AG20443 (cell line): ENCODE measurements around the gene ULK4.
"Not testable (repeated sequence)": the region's sequence is repeated elsewhere in the genome, so short reads cannot be mapped to it uniquely, and the experiment has no call there.

Experiments
- DNase-seq: peaks from one replicate; pipeline ENCODE4 v3.0.0; 2012; ENCODE audit warnings: low spot score, mixed read lengths

The ULK4 gene

DNA sequence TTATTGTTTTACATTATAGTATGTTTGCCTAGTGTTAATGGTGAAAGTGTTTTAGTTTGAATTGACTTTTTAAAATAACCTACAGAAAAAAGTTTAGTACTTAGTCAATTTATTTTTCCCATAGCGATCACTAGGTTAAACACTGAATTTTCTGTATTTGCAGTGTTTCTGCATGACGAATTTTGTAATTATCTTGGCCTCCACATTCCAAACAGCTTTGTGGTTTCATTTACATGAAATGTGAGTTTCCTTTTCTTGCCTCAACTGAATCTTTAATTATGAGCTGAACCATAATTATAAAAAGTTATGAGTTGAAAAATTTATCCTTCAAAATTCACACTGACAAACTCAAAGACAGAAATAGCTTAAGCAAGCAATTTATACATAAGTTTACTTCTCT is 527.1 kb downstream of the ULK4 start:
- DNase-seq, result peak; percentile 16

GRCh38 chr3:41431386-41431785 is 530.5 kb downstream of the ULK4 start:
- no peak for DNase-seq

DNA sequence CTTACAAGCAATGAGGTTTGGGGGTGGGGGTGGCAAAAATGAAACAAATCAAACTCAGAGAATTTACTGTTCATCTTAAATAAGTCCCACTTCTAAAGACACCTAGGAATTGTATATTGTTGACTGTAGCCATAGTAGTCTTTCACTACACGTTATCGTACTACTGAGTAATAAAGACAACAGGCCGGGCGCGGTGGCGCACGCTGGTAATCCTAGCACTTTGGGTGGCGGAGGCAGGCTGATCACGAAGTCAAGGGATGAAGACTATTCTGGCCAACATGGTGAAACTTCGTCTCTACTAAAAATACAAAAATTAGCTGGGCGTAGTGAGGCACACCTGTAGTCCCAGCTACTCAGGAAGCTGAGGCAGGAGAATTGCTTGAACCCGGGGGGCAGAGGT is 531.0 kb downstream of the ULK4 start:
- DNase-seq, result no peak

GRCh38 chr3:41430391-41430790 is 531.5 kb downstream of the ULK4 start:
- no peak for DNase-seq

DNA sequence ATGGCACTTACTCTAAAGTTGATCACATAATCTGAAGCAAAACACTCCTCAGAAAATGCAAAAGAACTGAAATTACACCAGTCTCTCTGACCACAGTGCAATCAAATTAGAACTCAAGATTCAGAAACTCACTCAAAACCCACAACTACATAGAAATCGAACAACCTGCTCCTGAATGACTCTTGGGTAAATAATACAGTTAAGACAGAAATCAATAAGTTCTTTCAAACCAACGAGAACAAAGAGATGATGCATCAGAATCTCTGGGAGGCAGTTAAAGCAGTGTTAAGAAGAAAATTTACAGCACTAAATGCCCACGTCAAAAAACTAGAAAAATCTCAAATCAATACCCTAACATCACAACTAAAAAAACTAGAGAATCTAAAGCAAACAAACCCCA is 535.4 kb downstream of the ULK4 start:
- DNase-seq, result no peak

DNA sequence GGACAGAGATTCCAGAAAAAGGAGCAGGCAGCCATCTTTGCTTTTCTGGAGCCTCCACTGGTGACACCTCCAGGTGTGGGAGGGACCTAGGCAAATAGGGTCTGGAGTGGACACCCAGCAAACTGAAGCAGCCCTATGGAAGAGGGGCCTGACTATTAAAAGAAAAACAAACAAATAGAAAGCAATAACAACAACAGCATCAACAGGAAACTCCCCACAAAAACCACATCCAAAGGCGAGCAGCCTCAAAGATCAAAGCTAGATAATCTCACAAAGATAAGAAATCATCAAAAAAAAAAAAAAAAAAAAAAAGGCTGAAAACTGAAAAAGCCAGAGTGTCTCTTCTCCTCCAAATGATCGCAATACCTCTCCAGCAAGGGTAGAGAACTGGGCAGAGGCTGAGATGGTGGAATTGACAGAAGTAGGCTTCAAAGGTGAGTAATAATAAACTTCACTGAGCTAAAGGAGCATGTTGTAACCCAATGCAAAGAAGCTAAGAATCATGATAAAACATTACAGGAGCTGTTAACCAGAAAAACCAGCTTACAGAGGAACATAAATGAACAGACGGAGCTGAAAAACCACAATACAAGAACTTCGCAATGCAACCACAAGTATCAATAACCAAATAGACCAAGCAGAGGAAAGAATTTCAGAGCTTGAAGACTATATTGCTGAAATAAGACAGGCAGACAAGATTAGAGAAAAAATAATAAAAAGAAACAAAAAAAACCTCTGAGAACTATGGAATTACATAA is 537.2 kb downstream of the ULK4 start:
- no peak for DNase-seq

- no peak for DNase-seq
Measured at GRCh38 chr3:41419809-41420208, 542.1 kb downstream of the ULK4 start.

DNA sequence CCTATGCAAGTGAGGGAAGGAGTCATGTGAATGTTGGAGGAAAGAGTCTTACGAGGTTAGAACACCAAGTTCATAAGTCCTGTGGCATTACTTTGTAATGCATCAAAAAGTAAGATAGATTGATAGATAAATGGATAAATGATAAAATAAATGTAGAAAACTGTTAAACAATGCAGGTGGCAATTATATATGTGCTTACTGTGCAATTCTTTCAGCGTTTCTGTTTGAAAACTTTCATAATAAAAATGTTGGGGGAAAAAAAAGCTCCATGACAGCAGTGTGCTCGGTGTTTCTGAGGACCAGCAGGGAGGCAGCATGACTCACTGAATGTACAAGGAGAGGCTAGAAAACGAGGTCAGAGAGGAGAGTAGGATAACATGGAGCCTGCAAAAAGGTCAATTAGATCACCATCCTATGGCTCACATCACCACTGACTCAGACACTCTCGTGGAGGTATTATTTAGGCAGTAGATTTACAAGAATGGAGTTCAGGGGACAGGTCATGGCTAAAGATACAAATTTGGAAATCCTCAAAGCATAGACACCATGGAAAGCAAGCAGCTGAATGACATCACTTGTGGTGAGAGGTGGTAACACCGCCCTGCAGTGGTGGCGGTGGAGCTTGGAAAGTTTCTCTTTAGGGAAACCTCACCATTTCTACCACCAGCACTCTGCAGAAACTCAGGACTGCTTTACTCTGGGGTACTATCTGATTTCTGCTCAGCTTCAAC is 542.8 kb downstream of the ULK4 start:
- peak; percentile 47 for DNase-seq

DNA sequence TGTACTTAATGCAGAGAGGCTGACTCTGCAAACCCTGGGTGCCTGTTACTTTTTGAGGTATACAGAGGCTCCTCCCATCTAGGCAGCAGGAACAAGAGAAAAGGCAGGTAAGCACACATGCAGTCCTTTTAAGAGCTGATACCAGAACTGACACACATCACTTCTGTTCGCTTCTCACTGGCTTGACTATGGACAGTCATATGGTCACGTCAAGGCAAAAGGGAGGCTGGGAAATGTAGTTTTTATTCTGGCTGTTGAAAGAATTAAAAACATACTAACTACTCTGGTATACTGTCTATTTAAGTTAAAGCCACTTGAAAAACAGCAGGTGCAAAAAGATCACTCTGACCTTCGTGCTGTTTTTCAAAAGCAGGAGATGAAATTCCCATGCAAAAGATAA is 544.3 kb downstream of the ULK4 start:
- no peak for DNase-seq

DNA sequence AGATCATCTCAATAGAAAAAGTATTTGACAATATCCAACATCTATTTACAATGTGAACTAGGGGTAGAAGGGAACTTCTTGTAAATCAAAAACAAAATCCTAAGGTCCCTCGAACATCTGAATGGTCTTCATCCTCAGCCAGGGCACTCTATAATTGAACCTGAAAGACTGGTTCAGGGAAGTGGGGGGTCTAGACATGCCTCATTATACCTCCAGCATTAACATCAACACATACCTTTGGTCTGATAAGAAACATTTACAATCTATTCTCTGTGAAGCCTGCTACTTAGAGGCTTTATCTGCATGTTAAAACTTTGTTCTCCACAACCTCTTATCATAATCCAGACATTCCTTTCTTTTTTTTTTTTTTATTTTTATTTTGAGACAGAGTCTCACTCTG is 550.8 kb downstream of the ULK4 start:
- DNase-seq, result no peak

- DNase-seq, result no peak
Measured at GRCh38 chr3:41405466-41405865, 556.4 kb downstream of the ULK4 start.

- no peak for DNase-seq
Measured at GRCh38 chr3:41404582-41404981, 557.3 kb downstream of the ULK4 start.

- DNase-seq, result no peak
Measured at GRCh38 chr3:41394896-41395295, 567.0 kb downstream of the ULK4 start.

GRCh38 chr3:41370765-41371535 is 591.0 kb downstream of the ULK4 start:
- DNase-seq, result not testable (repeated sequence)

- DNase-seq, result no peak
Measured at GRCh38 chr3:41370307-41370706, 591.6 kb downstream of the ULK4 start.

DNA sequence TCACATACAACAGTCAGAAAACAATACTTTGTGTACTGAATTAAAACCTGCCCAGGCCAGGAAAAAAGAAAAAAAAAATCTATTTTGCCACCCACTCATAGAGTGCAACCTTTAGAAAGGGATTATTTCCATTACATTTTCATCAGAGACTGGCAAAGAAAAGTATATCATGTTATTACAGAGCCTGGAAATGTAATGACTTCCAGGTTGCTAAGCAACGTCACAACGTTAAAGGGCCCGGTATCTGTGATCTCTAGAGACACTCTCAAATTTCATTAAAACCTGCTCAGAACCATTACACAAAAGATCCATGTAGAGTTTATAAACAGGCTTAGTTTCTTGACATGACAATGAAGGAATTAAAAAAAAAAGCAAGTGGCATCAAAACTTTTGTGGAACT is 592.1 kb downstream of the ULK4 start:
- DNase-seq, result no peak

GRCh38 chr3:41365973-41366372 is 595.9 kb downstream of the ULK4 start:
- no peak for DNase-seq

GRCh38 chr3:41364736-41365135 is 597.2 kb downstream of the ULK4 start:
- no peak for DNase-seq

GRCh38 chr3:41363830-41364523 is 597.9 kb downstream of the ULK4 start:
- DNase-seq, result no peak

DNA sequence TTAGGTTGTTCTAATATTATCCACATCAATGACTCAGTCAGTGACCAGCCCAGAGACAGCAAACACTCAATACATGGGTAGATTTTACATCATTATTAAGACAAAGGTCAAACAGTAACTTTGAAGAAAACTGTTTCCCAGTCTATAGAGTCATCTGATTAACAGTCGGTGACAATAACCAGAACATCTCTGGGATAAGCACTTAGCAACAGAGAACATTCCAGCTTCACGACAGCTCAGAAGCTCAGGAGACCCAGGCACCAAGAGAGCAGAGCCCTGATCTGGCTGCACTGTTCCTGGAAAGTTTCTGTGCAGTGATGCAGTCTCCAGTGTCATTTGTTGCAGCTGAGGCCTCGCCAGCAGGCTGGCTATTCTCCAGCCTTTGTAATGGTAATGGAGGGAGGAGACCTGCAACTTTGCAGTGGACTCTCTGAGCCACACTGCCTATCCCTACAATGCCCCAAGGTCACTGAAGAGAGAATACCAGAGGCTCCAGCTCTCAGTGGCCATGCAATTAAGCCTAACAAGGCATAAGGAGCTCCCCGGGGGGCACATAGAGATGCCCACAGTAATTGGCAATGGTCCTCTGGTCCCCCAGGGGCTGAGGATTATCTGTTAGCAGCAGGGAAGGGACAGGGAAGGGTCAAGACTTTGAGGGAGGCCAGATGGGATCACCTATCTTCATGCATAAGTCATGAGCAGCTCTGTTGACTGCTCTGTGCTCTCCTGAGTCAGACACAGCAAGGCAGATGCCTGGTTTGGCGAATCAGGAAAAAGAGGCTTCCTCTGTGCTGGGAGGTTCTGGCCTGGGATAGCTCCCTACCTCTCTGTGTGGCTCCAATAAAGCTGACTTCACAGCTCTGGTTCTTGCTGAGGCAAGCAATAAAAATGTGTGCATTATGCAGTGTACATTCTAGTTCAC is 599.0 kb downstream of the ULK4 start:
- peak; percentile 26 for DNase-seq

DNA sequence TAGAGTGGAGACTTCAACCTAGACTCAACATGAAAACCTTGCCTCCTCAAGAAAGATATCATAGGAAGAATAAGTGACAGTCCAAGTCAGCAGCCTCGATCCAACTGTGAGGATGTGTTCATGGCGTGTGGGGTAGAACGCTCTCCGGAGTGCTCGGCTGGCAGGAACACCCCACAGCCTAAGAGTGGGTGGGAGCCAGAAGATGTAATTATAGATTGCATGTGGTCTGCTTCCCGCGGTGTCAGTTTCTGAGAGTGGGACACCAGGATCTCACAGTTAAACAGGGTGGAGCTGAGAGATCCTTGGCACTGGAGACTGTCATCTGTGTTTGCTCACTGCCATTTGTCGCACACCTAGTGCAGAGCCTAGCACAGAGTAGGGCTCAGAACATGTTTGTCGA is 604.6 kb downstream of the ULK4 start:
- no peak for DNase-seq
